K562 (cell line): ENCODE measurements around the gene RALGPS1. TPM values are rescaled to one million over a fixed set of nuclear protein-coding genes. Genes with fewer than 3 reads are reported as not detected.

Experiments used
- ATAC-seq: fragments of 200-7000 bp; cut with Tn5 transposase; 3 replicates; pipeline ENCODE4 v1.9.1; 2020; ENCODE audit warnings: moderate library complexity
- BruUV-seq: library from RNA; stranded (reverse); fragments of 400-500 nt; replicated peaks from 2 replicates; lab custom pipeline; 2021; lab: Mats Ljungman, UMichigan
- CTCF ChIA-PET: fragments of 300-600 bp; formaldehyde crosslinking; extraction: SDS; loops from one replicate; lab custom pipeline; 2021; ENCODE audit warnings: low intra/inter-chr PET ratio; lab: Yijun Ruan, JAX
- POLR2A ChIA-PET: fragments of 300-600, 350-650 bp; sonication (Branson Sonifier 250); formaldehyde crosslinking; extraction: SDS; loops from one replicate; lab custom pipeline; 2021; ENCODE audit warnings: antibody characterized with exemption, inconsistent platforms; lab: Yijun Ruan, JAX
- DNase-seq, 4 experiments: peaks; one replicate each; pipeline versions ENCODE4 v3.0.0 to v3.0.0-alpha.2; 2011 to 2018; ENCODE audit warnings: low spot score in 3 of 4, mixed read lengths in 3 of 4; ENCODE audit errors: extremely low read depth in 1 of 4
- FAIRE-seq: peaks from 2 replicates; lab custom pipeline; 2011; peaks lifted over from hg19 to GRCh38; lab: Jason Lieb, UNC
- H2AFZ ChIP-seq: 2 replicates; pipeline ENCODE4 v1.6.0; 2011; ENCODE audit warnings: low read depth, low read length, control low read depth, inconsistent platforms
- H3K27ac ChIP-seq: fragments of 200-600 bp; 3 replicates; pipeline ENCODE4 v1.8.0; 2011; ENCODE audit warnings: low read depth, mild to moderate bottlenecking, control low read depth, inconsistent platforms, low read length, moderate library complexity, mixed read lengths; ENCODE audit errors: extremely low read depth
- H3K27me3 ChIP-seq, 2 experiments: fragments of 300-600 bp in 1 of 2; 2 replicates in 1 of 2; 3 replicates in 1 of 2; pipeline versions ENCODE4 v1.6.0 to v1.8.0; 2011; ENCODE audit warnings: inconsistent platforms in 2 of 2, low read length in 2 of 2, mild to moderate bottlenecking in 1 of 2, mixed read lengths in 1 of 2, moderate library complexity in 1 of 2; ENCODE audit not compliant: control insufficient read depth in 2 of 2, insufficient read depth in 2 of 2
- H3K36me3 ChIP-seq: fragments of 300-600 bp; 3 replicates; pipeline ENCODE4 v1.8.0; 2011; ENCODE audit warnings: mild to moderate bottlenecking, low read length, inconsistent platforms; ENCODE audit not compliant: control insufficient read depth, insufficient read depth
- H3K4me1 ChIP-seq, 2 experiments: fragments of 200-600 bp in 1 of 2; replicated peaks in 1 of 2; 2 replicates in 1 of 2; 3 replicates in 1 of 2; pipeline versions ENCODE4 v1.5.1 to v1.8.0; 2011; ENCODE audit warnings: inconsistent platforms in 2 of 2, low read length in 2 of 2, mild to moderate bottlenecking in 1 of 2, mixed read lengths in 1 of 2, moderate library complexity in 1 of 2; ENCODE audit not compliant: control insufficient read depth in 2 of 2, insufficient read depth in 2 of 2
- H3K4me2 ChIP-seq: 2 replicates; pipeline ENCODE4 v1.6.1; 2011; ENCODE audit warnings: low read length, control low read depth, inconsistent platforms, mixed read lengths; ENCODE audit not compliant: insufficient read depth
- H3K4me3 ChIP-seq: fragments of 200-600 bp; sonication (generic), shearing (Covaris generic); 2 replicates; pipeline ENCODE4 v1.5.1; 2016; ENCODE audit warnings: control low read depth, inconsistent platforms
- H3K79me2 ChIP-seq: fragments of 200-600 bp; 3 replicates; pipeline ENCODE4 v1.8.0; 2011; ENCODE audit warnings: low read length, inconsistent platforms; ENCODE audit not compliant: control insufficient read depth, insufficient read depth
- H3K9ac ChIP-seq, 2 experiments: 2 replicates each; pipeline versions ENCODE4 v1.6.0 to v1.6.1; 2011; ENCODE audit warnings: low read depth in 2 of 2, low read length in 2 of 2, control low read depth in 1 of 2, inconsistent platforms in 1 of 2, mild to moderate bottlenecking in 1 of 2, mixed read lengths in 1 of 2; ENCODE audit not compliant: insufficient read depth in 1 of 2
- H3K9me1 ChIP-seq: one replicate; pipeline ENCODE4 v1.6.0; 2011; ENCODE audit warnings: inconsistent platforms, mild to moderate bottlenecking, low read length, moderate library complexity; ENCODE audit not compliant: control insufficient read depth, insufficient read depth
- H3K9me3 ChIP-seq: replicated peaks from 2 replicates; pipeline ENCODE4 v1.5.1; 2011; ENCODE audit warnings: low read depth, low read length, inconsistent platforms; ENCODE audit not compliant: control insufficient read depth, insufficient read depth
- H4K20me1 ChIP-seq: replicated peaks from 2 replicates; pipeline ENCODE4 v1.6.1; 2011; ENCODE audit warnings: low read length, inconsistent platforms, mixed read lengths; ENCODE audit not compliant: control insufficient read depth, insufficient read depth
- CREB3L1 ChIP-seq: fragments of 450-650 bp; IDR thresholded peaks from 2 replicates; pipeline ENCODE4 v1.6.1; 2014; ENCODE audit warnings: low read depth, mild to moderate bottlenecking, moderate library complexity, borderline replicate concordance
- GTF2B ChIP-seq: IDR thresholded peaks from 2 replicates; pipeline ENCODE4 v1.6.1; 2011; ENCODE audit not compliant: insufficient read length; ENCODE audit errors: extremely low read depth
- IRF2 ChIP-seq: sonication (generic); formaldehyde crosslinking; IDR thresholded peaks from 2 replicates; pipeline ENCODE4 v1.8.1; 2022; ENCODE audit warnings: mild to moderate bottlenecking, missing genetic modification reagents
- WGBS: fragments of 100-300 bp; shearing (Covaris generic); methylation state at CpG from one replicate; pipeline ENCODE4 v1.1.6; 2016; ENCODE audit warnings: low coverage, mixed read lengths; ENCODE audit not compliant: insufficient coverage; ENCODE audit errors: missing lambda C conversion rate; 5-methylcytosine and 5-hydroxymethylcytosine counted together
- in situ Hi-C: fragments of 300-500 bp; cut with MboI; formaldehyde crosslinking; loops from 4 replicates; pipeline ENCODE4 v1.15.0; 2018; ENCODE audit warnings: inconsistent platforms, mixed read lengths
- intact Hi-C: fragments of 100-400 bp; cut with micrococcal nuclease; formaldehyde crosslinking; loops from 2 replicates; pipeline ENCODE4 v1.14.2; 2022
- polyA plus RNA-seq, 8 experiments: library from polyadenylated mRNA; depleted of rRNA in 4 of 8; stranded (reverse) in 5 of 8; unstranded in 3 of 8; fragments of >200 nt; fragmentation: Nextera tagmentation in 2 of 8; fragmentation: Illumina TruSeq in 1 of 8; extraction: Ambion mirVana in 2 of 8; extraction: Trizol in 1 of 8; gene quantifications; 2 replicates each; pipeline versions ENCODE4 v1.2.1 to v1.2.3, GENCODE V29; 2011 to 2014; ENCODE audit warnings: inconsistent platforms in 1 of 8, missing spikeins in 1 of 8
- total RNA-seq, 7 experiments: library from RNA; depleted of rRNA in 6 of 7; stranded (reverse); fragments of >200 nt in 6 of 7; fragmentation: Illumina TruSeq in 2 of 7; extraction: Trizol in 2 of 7; gene quantifications; 2 replicates each; pipeline versions ENCODE4 v1.2.1 to v1.2.3, GENCODE V29; 2011 to 2021; ENCODE audit warnings: low replicate concordance in 1 of 7

Gene RALGPS1
- total and polyA plus RNA-seq, 9 of the 15 experiments (the other 6 are each of a cell fraction or from before 2014, with no cell fraction given), result 0.04 to 2.6 (median 1.5) TPM

- Histone ChIP-seq H3K9me1 (no peaks in the 10 kb centered on the region), H3K27me3 (peaks cover 3 to 23% of the 10 kb centered on the region in 2 experiments; a peak in 2 of 5 replicates), H2AFZ (no peak overlapping the region), H3K36me3 (no peaks in the 10 kb centered on the region), H3K4me3 (no peak overlapping the region), H3K4me2 (no peak overlapping the region), H3K4me1 (peaks cover 0 to 7% of the 10 kb centered on the region in 2 experiments; a peak in 2 of 5 replicates), H3K9me3 (no peaks in the 10 kb centered on the region), H3K9ac (no peak overlapping the region), H4K20me1 (0 out of 2 replicates have a peak, but pooled peaks cover 3% of the 10 kb centered on the region), H3K79me2 (no peaks in the 10 kb centered on the region), H3K27ac (no peak overlapping the region)
- ChIA-PET CTCF (interaction anchor here (0.5 kb wide), 1 partner anchor 91 kb away, joined by 4 read pairs; no protein-coding TSS in a partner anchor), POLR2A (interaction anchor here (0.6 to 2.2 kb wide), 6 partner anchors 9 to 106 kb away, joined by 3 to 6 read pairs (median 4); no protein-coding TSS in a partner anchor)
- BruUV-seq, result no TSS peak
- 9% methylated on average over 9 of the region's 9 CpGs for WGBS
- no peak for ATAC-seq
- FAIRE-seq, result no peak
- intact Hi-C loops, result no loop called here
- in situ Hi-C loops, result no loop called here
- DNase-seq, result no peak
- no peak for TF ChIP-seq IRF2 (CRISPR knock-in tag)
- TF ChIP-seq CREB3L1, result no peak
- no peak for TF ChIP-seq GTF2B
Observed at GRCh38 chr9:127263237-127263636, 348.7 kb downstream of the RALGPS1 start.
